Peyer's patch (tissue), 4 donors: ENCODE results near the gene SPAG4. TPM values are rescaled to one million over a fixed set of nuclear protein-coding genes. Genes with fewer than 3 reads are reported as not detected.

Source experiments
- DNase-seq, 3 donors: peaks; one replicate each; pipeline ENCODE4 v3.0.0-alpha.2; 2017 to 2019
- H3K27ac ChIP-seq, 4 donors: fragments of 200-600 bp; sonication (generic); one replicate each; pipeline ENCODE4 v1.5.1; 2016 to 2019
- H3K27me3 ChIP-seq, 2 donors: fragments of 200-600 bp; sonication (generic); one replicate each; pipeline ENCODE4 v1.5.1; 2019
- H3K36me3 ChIP-seq, 3 donors: fragments of 200-600 bp; sonication (generic); one replicate each; pipeline ENCODE4 v1.5.1; 2016 to 2019
- H3K4me1 ChIP-seq, 4 donors: fragments of 200-600 bp; sonication (generic); one replicate each; pipeline ENCODE4 v1.5.1; 2016 to 2019
- H3K4me3 ChIP-seq, 4 donors: fragments of 200-600 bp; sonication (generic); 1 replicate in 3 of 4; 2 replicates in 1 of 4; pipeline ENCODE4 v1.5.1; 2016 to 2019; ENCODE audit warnings: mild to moderate bottlenecking in 1 of 4
- H3K9me3 ChIP-seq, 4 donors: fragments of 200-600 bp; sonication (generic); one replicate each; pipeline ENCODE4 v1.5.1; 2016 to 2019; ENCODE audit warnings: mild to moderate bottlenecking in 1 of 4
- POLR2A ChIP-seq, 2 donors: fragments of 450-650 bp; IDR thresholded peaks; one replicate each; pipeline ENCODE4 v1.5.1; 2017; ENCODE audit warnings: antibody characterized with exemption in 2 of 2, mild to moderate bottlenecking in 2 of 2, moderate library complexity in 2 of 2
- total RNA-seq, 4 donors: library from RNA; depleted of rRNA; stranded (reverse); fragments of >200 nt; gene quantifications; one replicate each; pipeline ENCODE4 v1.1.0, GENCODE V29; 2016
- TF ChIP-seq, protein P1 (sequence below), 6 experiments: fragments of 450-650 bp in 4 of 6; fragments of 200-600 bp in 2 of 6; sonication (generic) in 1 of 6; IDR thresholded peaks; one replicate each; pipeline ENCODE4 v1.5.1; 2017 to 2019; ENCODE audit warnings: antibody characterized with exemption in 6 of 6, mild to moderate bottlenecking in 3 of 6, moderate library complexity in 1 of 6

The SPAG4 gene
- total RNA-seq, 4 donors from 2014 or later, result 10.7 to 28.1 TPM; not detected in 2

DNA sequence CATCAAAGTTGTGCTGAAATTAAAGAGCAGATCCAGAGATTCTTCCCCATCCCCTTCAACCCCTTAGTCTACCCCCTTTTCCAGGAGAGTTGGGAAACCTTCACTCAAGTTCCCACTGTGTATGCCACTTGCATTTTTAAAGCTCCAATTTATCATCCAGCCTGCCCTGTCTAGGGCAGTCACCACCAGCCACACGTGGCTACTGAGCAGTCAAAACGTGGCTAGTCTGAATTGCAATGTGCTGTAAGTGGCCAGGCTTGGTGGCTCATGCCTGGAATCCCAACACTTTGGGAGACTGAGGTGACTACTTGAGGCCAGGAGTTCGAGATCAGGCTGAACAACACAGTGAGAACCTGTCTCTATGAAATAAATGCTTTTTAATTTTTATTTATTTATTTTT is 38.8 kb upstream of the SPAG4 start:
- peaks cover 0 to 6% (median 2%) of the 10 kb centered on the region in 4 donors for H3K9me3 ChIP-seq
- DNase-seq, result no peak
- H3K27me3 ChIP-seq, result no peaks in the 10 kb centered on the region
- H3K36me3 ChIP-seq, result no peaks in the 10 kb centered on the region
- TF ChIP-seq POLR2A (IDR thresholded peaks at IDR 0.05), result no peak
- TF ChIP-seq, protein P1, sequence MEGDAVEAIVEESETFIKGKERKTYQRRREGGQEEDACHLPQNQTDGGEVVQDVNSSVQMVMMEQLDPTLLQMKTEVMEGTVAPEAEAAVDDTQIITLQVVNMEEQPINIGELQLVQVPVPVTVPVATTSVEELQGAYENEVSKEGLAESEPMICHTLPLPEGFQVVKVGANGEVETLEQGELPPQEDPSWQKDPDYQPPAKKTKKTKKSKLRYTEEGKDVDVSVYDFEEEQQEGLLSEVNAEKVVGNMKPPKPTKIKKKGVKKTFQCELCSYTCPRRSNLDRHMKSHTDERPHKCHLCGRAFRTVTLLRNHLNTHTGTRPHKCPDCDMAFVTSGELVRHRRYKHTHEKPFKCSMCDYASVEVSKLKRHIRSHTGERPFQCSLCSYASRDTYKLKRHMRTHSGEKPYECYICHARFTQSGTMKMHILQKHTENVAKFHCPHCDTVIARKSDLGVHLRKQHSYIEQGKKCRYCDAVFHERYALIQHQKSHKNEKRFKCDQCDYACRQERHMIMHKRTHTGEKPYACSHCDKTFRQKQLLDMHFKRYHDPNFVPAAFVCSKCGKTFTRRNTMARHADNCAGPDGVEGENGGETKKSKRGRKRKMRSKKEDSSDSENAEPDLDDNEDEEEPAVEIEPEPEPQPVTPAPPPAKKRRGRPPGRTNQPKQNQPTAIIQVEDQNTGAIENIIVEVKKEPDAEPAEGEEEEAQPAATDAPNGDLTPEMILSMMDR (IDR thresholded peaks at IDR 0.05), result no peak
- H3K4me1 ChIP-seq, result no peaks in the 10 kb centered on the region
- H3K4me3 ChIP-seq, result no peak overlapping the region
- no peak overlapping the region for H3K27ac ChIP-seq

- Histone ChIP-seq H3K27ac (no peak overlapping the region), H3K4me3 (no peak overlapping the region), H3K27me3 (no peaks in the 10 kb centered on the region), H3K9me3 (peaks cover 0 to under 1% (median 0%) of the 10 kb centered on the region in 4 donors), H3K36me3 (no peaks in the 10 kb centered on the region), H3K4me1 (no peaks in the 10 kb centered on the region)
- no peak for DNase-seq
- TF ChIP-seq, protein P1 (IDR thresholded peaks at IDR 0.05), result no peak
- no peak for TF ChIP-seq POLR2A (IDR thresholded peaks at IDR 0.05)
These were observed 37.2 kb upstream of the SPAG4 start for GRCh38 chr20:35578469-35578868.

GRCh38 chr20:35579196-35579595 is 36.4 kb upstream of the SPAG4 start:
- H3K4me3 ChIP-seq, result no peak overlapping the region
- DNase-seq, result no peak
- H3K36me3 ChIP-seq, result no peaks in the 10 kb centered on the region
- no peaks in the 10 kb centered on the region for H3K4me1 ChIP-seq
- TF ChIP-seq POLR2A (IDR thresholded peaks at IDR 0.05), result no peak
- TF ChIP-seq, protein P1 (IDR thresholded peaks at IDR 0.05), result no peak
- H3K27me3 ChIP-seq, result no peaks in the 10 kb centered on the region
- H3K27ac ChIP-seq, result no peak overlapping the region
- no peaks in the 10 kb centered on the region for H3K9me3 ChIP-seq

DNA sequence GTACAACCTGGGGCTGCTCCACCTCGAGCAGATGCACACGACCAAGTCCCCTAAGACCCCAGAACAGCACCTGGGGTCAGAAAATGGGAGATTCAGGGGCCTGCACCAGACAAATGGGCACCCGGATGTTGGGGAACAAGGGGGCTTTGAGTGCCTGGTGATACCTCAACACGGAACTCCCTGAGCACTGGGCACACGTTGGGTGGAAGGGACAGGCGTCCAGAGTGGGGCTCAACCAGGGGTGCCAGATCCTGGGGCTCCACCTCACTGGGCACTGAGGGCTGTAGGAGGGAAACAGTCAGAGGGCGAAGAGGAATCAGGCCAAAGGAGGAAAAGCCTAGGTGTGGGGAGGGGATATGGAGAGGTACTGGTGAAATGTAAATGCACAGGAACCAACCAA is 33.5 kb upstream of the SPAG4 start:
- no peaks in the 10 kb centered on the region for H3K9me3 ChIP-seq
- DNase-seq, result no peak
- no peak overlapping the region for H3K4me3 ChIP-seq
- H3K36me3 ChIP-seq, result no peaks in the 10 kb centered on the region
- H3K27ac ChIP-seq, result no peak overlapping the region
- no peaks in the 10 kb centered on the region for H3K4me1 ChIP-seq
- no peak for TF ChIP-seq POLR2A (IDR thresholded peaks at IDR 0.05)
- TF ChIP-seq, protein P1 (IDR thresholded peaks at IDR 0.05), result no peak
- H3K27me3 ChIP-seq, result no peaks in the 10 kb centered on the region

DNA sequence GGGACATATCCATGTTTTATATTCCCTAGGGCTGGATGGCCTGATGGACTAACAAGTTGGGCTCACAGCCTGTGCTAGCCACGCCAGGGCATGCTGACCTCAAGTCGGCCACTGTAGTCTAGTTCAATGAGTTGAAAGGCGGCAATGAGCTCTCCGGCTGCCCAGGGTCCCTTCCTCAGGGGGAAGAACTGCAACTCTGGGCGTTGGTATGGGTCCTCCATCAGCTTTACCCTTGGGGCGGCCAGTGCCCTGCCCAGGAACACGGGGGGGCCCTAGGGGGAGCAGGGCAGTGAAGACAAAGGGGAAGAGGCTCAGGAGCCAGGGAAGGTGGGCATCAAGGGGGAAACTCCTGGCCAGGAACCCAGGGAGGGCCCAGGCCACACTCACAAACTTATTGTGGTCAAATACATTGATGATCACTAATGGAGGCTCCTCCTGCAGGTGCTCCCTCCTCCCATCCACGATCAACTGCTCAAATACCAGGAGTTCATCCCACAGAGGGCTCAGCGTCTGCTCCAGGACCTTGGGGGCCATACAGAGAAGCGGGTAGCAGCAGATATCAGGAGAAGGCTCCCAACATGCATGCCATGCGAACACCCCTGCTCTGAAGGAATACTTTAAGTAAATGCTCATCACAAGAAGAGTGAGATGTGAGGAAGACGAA is 32.8 kb upstream of the SPAG4 start:
- TF ChIP-seq POLR2A (IDR thresholded peaks at IDR 0.05), result no peak
- TF ChIP-seq, protein P1 (IDR thresholded peaks at IDR 0.05), result no peak
- H3K27me3 ChIP-seq, result no peaks in the 10 kb centered on the region
- H3K4me3 ChIP-seq, result no peak overlapping the region
- H3K4me1 ChIP-seq, result no peaks in the 10 kb centered on the region
- no peak overlapping the region for H3K27ac ChIP-seq
- peak in 1 of 3 donors; percentile 28 for DNase-seq
- H3K36me3 ChIP-seq, result no peaks in the 10 kb centered on the region
- no peaks in the 10 kb centered on the region for H3K9me3 ChIP-seq
